Measurements from ENCODE around the gene PRSS35.
"Not testable (repeated sequence)": the region's sequence is repeated elsewhere in the genome, so short reads cannot be mapped to it uniquely, and the experiment has no call there.

The PRSS35 gene

DNA sequence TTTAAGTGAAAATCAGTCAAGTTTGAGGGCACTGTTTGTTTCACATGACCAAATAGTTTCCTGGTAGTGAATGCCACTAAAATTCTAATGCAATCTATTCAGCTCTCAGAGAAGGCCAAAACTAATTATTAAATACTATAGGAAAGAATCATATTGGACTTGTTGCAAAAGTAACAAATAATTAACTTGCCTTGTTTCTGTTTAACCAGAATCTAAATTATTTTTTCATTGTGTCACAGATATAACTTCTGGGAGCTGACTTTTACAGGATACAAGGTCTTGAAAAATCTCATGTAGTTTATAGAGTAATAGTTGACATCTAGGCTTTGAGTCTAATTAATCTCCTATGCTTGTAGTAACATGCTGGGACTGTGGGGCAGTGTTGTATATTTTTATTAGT, 44.5 kb downstream of the PRSS35 start:
- DNase-seq (ENCODE audit: insufficient read length, low spot score) (no peak), FAIRE-seq (no peak)
- TF ChIP-seq POLR2A (IDR thresholded peaks at IDR 0.05; ENCODE audit: low read depth, low read length) = no peak

DNA sequence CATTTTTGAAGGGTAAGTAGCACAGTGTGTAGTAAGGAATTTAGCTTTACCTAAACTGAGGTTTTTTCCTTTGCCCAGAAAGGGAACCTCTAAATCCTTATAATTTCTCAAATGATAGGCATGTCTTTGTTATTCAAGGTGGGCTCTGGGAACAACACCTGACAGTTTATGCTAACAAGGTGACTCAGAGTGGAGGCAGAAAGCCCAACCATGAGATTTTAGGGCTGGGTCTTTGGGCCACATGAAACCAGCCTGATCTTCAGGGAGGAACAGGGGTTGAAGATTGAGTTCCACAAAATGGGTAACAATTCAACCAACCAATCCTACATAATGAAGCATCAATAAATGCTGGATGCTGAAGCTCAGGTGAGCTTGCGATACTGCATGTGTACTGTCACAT, 46.6 kb downstream of the PRSS35 start:
- TF ChIP-seq POLR2A (IDR thresholded peaks at IDR 0.05; ENCODE audit: low read depth, low read length) = no peak
- DNase-seq (ENCODE audit: insufficient read length, low spot score) = no peak
- FAIRE-seq = no peak

DNA sequence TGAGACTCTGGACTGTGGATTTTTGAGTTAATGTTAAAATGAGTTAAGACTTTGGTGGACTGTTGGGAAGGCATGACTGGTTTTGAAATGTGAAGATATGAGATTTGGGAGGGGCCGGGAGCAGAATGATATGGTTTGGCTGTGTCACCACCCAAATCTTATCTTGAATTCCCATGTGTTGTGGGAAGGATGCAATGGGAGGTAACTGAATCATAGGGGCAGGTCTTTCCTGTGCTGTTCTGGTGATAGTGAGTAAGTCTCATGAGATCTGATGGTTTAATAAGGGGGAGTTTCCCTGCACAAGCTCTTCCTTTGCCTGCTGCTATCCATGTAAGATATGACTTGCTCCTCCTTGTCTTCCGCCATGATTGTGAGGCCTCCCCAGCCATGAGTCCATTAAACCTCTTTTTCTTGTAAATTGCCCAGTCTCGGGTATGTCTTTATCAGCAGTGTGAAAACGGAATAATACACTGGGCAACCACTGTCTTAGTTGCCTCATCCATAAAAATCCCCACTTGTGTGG, 59.4 kb downstream of the PRSS35 start:
- DNase-seq (ENCODE audit: insufficient read length, low spot score); FAIRE-seq: not testable (repeated sequence)

DNA sequence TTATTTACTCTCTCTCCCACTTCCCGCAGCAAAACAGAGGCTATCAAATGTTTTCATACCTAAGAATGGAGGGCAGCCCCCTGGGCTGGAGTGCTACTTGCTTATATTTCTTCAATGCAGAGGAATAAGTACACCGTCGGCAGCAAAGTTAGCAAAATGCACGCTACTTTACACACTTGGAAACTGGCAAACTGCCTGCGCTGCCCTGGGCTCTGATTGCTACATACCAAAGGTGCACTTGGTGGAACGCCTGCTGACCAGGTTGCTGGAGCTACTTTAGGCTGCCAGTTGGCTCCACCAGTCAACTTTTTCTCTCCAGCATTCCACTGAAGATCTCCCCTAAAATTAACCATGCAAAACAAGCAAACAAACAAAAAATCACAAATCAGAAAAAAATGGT, 62.4 kb downstream of the PRSS35 start:
- FAIRE-seq (no peak), DNase-seq (ENCODE audit: insufficient read length, low spot score) (no peak)
- no peak for TF ChIP-seq POLR2A (IDR thresholded peaks at IDR 0.05; ENCODE audit: low read depth, low read length)

All from H54 (cell line).